SH-SY5Y (cell line): Measurements from ENCODE around the gene SIX4.

Experiments used
- GATA2 ChIP-seq: IDR thresholded peaks from 2 replicates; pipeline ENCODE4 v1.6.1; 2011; ENCODE audit warnings: mild to moderate bottlenecking, low read depth, low read length
- GATA3 ChIP-seq: IDR thresholded peaks from 2 replicates; pipeline ENCODE4 v1.6.1; 2011; ENCODE audit warnings: low read depth, mild to moderate bottlenecking, low read length, moderate library complexity

DNA sequence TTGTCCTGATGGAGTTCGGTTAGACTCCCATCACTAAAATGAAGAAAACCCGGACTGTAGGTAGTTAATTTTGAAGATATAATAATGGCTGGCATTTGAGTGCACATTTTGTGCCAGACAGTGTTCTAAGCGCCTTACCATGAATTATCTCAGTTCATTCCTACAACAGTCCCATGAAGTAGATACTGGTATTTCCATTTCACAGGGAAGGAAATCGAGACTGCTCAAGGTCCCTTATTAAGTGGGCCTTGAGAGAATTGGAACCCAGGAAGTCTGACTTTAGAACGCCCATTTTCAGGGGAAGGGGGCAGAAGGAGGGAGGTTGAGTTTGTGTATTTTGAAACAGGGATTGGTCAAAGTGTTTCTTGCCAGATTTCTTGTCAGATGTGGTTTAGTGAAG, 11.3 kb upstream of the SIX4 start:
- no peak for TF ChIP-seq GATA3
- TF ChIP-seq GATA2 = no peak
